Duodenal mucosa (tissue), 2 donors: ENCODE data around the gene ACACB.

Experiments used
- H3K27ac ChIP-seq: one replicate; pipeline ENCODE4 v1.7.0; 2013; ENCODE audit warnings: low read depth, low read length
- H3K27me3 ChIP-seq, 2 donors: one replicate each; pipeline ENCODE4 v1.7.0; 2013; ENCODE audit warnings: low read length in 2 of 2, control low read depth in 1 of 2; ENCODE audit not compliant: insufficient read depth in 2 of 2, control insufficient read depth in 1 of 2
- H3K36me3 ChIP-seq, 2 donors: one replicate each; pipeline ENCODE4 v1.7.0; 2013; ENCODE audit warnings: low read length in 2 of 2, control low read depth in 1 of 2; ENCODE audit not compliant: insufficient read depth in 2 of 2, control insufficient read depth in 1 of 2
- H3K4me1 ChIP-seq, 2 donors: one replicate each; pipeline ENCODE4 v1.7.0; 2013; ENCODE audit warnings: low read length in 2 of 2, control low read depth in 1 of 2; ENCODE audit not compliant: insufficient read depth in 2 of 2, control insufficient read depth in 1 of 2
- H3K4me3 ChIP-seq, 2 donors: one replicate each; pipeline ENCODE4 v1.7.0; 2013; ENCODE audit warnings: low read length in 2 of 2, low read depth in 1 of 2
- H3K9ac ChIP-seq, 2 donors: one replicate each; pipeline ENCODE4 v1.7.0; 2013; ENCODE audit warnings: low read length in 2 of 2, low read depth in 1 of 2
- H3K9me3 ChIP-seq, 2 donors: one replicate each; pipeline ENCODE4 v1.7.0; 2013; ENCODE audit warnings: low read length in 2 of 2, control low read depth in 1 of 2; ENCODE audit not compliant: control insufficient read depth in 1 of 2

ACACB gene

DNA sequence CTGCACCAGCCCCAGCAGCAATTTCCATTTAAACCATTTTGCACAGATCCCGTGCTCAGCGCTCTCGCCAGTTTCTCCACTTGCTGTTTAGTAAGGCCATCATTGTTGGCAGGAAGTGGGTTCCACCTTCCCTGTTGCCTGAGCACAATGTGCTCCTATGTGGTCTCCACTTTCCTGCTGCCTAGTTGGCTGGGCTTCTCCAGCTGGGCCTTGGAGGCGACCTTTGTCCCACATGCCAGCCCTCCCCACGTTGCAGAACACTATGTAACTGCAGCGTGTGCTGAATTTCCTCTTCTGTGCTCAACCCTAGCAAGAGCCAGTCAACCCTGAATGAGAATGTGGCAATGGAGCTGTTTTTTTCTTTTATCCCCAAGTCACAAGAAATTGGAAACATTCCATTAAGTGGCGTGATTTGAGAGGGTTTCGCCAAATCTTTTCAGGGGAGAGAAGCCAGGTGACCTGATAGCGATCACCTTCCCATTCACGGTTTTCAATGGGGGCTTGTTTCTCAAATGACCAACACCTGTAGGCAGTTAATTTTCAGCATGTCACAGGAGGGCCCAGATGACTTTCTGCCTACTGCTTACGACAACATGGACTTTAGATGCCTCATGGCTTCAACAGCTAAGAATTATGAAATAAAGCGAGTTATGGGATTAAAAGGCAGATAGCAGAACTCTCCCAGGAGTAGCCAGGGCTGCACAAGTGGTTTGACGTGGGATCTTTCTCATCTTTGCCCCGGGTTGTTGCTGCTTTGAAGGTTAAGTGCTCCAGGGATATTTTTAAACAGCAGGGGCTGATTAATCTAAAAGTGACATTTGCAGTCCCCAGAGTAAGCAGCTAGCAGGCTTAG, at the start of gene ACACB:
Gene ACACB (plus strand): TSS at position 830 of the 853 bp plus-strand sequence. CDS start 22,819 bp downstream, outside the sequence.
- H3K4me1 ChIP-seq = peaks cover 67 to 72% of the 10 kb centered on the region in 2 donors
- peak within 1 kb of the TSS; percentile 3 to 48 for H3K9ac ChIP-seq
- peak within 1 kb of the TSS; percentile 34 to 57 for H3K4me3 ChIP-seq
- no peaks in the 10 kb centered on the region for H3K27me3 ChIP-seq
- no peaks in the 10 kb centered on the region for H3K9me3 ChIP-seq
- H3K36me3 ChIP-seq = no peaks in the 10 kb centered on the region
- peak within 1 kb of the TSS; percentile 77 for H3K27ac ChIP-seq

DNA sequence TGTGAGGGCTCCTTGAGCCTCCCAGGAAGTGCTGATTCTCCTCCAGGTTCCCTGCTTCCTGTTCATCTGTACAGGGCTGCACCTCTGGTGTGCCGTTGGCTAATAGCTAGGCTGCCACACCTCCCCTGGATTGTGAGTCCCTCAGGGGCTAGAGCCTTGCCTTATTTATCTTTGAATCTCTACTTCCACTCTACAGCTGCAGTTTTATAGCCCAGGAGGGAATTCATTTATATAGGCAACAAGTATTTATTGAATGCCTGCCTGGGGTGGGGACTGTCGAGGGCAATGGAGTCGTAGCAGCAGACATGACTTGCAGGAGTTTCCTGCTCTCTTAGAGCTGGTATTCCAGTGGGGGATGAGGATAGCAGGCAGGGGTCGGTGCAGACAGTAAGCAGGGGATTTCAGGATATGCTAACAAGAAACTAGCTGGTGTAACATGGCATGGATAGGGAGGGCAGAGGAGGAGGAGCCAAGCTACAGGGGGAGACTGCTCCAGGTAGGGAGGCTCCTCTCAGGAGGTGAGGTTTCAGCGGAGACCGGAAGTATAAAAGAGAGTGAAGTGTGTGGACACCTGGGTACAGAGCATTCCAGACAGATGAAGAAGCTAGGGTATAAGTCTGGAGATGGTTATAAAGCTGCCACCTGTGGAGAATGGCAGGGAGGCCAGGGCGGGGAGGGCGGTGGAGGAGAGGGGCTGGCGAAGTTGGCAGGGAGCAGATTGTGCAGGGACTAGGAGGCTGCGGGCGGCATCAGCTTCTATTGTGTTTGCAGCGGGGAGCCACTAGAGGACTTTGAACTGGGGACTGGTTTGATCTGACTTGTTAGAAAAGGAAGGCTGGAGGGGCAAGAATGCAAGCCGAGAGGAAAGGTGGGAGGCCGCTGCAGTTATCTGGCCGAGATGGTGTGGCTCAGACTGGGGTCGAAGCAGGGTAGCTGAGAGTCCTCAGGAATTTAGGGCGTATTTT, 46.8 kb upstream of the ACACB start:
- Histone ChIP-seq H3K9me3 (no peaks in the 10 kb centered on the region), H3K9ac (peak overlapping the region; percentile 11 to 43), H3K27ac (peak overlapping the region; percentile 37), H3K36me3 (peaks cover 16 to 32% of the 10 kb centered on the region in 2 donors), H3K4me1 (peaks cover 17 to 20% of the 10 kb centered on the region in 2 donors), H3K4me3 (peak overlapping the region; percentile 41 to 54), H3K27me3 (no peaks in the 10 kb centered on the region)

DNA sequence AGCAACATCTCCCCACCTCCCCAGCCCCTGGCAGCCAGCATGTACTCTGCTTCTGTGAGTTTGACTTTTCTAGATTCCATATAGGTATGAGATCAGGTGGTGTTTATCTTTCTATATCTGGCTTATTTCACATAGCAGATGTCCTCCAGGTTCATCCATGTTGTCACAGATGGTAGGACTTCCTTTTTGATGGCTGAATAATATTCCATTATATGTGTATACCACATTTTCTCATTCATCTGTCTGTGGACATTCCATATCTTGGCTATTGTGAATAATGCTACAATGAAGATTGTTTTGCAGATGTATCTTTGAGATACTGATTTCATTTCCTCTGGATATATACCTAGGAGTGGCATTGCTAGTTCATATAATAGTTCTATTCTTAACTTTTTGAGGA, 41.5 kb upstream of the ACACB start:
- H3K4me1 ChIP-seq = no peaks in the 10 kb centered on the region
- peaks cover 15 to 45% of the 10 kb centered on the region in 2 donors for H3K36me3 ChIP-seq
- H3K4me3 ChIP-seq = no peak overlapping the region
- H3K27me3 ChIP-seq = no peaks in the 10 kb centered on the region
- H3K9me3 ChIP-seq = no peaks in the 10 kb centered on the region
- no peak overlapping the region for H3K27ac ChIP-seq
- no peak overlapping the region for H3K9ac ChIP-seq

DNA sequence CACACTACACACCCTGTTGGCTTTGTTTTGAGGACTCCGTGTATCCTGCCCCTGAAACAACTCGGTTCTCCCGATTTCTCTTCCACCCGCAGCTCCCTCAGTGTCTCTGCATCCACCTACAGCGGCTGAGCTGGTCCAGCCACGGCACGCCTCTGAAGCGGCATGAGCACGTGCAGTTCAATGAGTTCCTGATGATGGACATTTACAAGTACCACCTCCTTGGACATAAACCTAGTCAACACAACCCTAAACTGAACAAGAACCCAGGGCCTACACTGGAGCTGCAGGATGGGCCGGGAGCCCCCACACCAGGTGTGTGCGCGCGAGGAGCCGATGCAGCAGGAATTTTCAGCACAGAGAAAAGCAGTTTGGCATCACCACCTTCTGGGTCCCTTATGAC, 33.6 kb upstream of the ACACB start:
- H3K4me1 ChIP-seq = peaks cover 0 to 17% of the 10 kb centered on the region in 2 donors
- peaks cover 34 to 54% of the 10 kb centered on the region in 2 donors for H3K36me3 ChIP-seq
- no peak overlapping the region for H3K27ac ChIP-seq
- H3K4me3 ChIP-seq = no peak overlapping the region
- H3K9ac ChIP-seq = no peak overlapping the region
- H3K9me3 ChIP-seq = no peaks in the 10 kb centered on the region
- no peaks in the 10 kb centered on the region for H3K27me3 ChIP-seq

DNA sequence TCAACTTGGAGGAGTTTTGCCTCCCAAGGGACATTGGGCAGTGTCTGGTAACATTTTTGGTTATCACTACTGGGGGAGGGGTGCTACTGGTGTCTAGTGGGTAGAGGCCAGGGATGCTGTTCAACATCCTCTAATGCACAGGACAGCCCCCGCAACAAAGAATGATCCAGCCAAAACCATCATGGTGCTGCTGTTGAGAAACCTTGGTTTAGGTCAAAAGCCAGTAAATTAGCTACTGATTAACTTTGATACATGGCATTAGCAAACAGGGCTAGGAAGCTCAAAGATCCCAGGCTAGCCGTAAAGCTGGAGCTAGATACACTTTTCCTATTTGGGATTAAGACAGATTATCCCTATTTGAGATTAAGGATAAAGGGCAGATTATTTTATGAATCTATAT, 32.0 kb upstream of the ACACB start:
- Histone ChIP-seq H3K36me3 (peaks cover 34 to 64% of the 10 kb centered on the region in 2 donors), H3K27me3 (no peaks in the 10 kb centered on the region), H3K9me3 (no peaks in the 10 kb centered on the region), H3K4me3 (no peak overlapping the region), H3K4me1 (peaks cover 0 to 17% of the 10 kb centered on the region in 2 donors), H3K27ac (no peak overlapping the region), H3K9ac (no peak overlapping the region)

DNA sequence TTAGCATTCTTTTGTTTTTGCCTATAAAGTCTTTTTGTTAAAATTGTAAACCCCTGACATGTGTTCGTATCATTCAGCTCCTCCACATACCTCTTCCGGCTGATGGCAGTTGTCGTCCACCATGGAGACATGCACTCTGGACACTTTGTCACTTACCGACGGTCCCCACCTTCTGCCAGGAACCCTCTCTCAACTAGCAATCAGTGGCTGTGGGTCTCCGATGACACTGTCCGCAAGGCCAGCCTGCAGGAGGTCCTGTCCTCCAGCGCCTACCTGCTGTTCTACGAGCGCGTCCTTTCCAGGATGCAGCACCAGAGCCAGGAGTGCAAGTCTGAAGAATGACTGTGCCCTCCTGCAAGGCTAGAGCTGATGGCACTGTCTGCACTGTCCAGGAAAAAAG, 30.8 kb upstream of the ACACB start:
- H3K36me3 ChIP-seq = peaks cover 36 to 57% of the 10 kb centered on the region in 2 donors

DNA sequence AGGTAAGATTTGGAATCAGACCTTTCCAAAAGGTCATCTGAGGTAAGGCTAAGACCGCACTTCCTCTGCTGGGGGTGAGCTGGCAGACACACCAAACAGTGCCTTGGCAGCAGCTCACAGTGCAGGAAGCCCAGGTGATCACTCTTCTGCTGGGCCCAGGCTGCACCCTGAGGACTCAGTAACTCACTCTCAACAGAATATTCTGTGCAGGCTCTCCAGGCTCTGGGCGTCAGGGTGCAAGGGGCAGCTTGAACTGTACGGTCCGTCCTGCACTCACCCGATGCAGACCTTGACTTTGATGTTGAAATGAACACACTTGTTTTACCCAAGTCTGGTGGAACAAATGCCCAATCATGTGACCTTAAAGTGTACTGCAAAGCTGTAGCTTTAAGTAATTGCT, 29.1 kb upstream of the ACACB start:
- Histone ChIP-seq H3K9ac (no peak overlapping the region), H3K27me3 (no peaks in the 10 kb centered on the region), H3K9me3 (no peaks in the 10 kb centered on the region), H3K27ac (no peak overlapping the region), H3K4me1 (peaks cover 7 to 23% of the 10 kb centered on the region in 2 donors), H3K4me3 (no peak overlapping the region), H3K36me3 (peaks cover 30 to 45% of the 10 kb centered on the region in 2 donors)

More for the DNA sequence above, 30.8 kb upstream of the ACACB start:
- Histone ChIP-seq H3K9ac (no peak overlapping the region), H3K4me3 (no peak overlapping the region), H3K4me1 (peaks cover 0 to 17% of the 10 kb centered on the region in 2 donors), H3K27ac (no peak overlapping the region), H3K27me3 (no peaks in the 10 kb centered on the region), H3K9me3 (no peaks in the 10 kb centered on the region)

DNA sequence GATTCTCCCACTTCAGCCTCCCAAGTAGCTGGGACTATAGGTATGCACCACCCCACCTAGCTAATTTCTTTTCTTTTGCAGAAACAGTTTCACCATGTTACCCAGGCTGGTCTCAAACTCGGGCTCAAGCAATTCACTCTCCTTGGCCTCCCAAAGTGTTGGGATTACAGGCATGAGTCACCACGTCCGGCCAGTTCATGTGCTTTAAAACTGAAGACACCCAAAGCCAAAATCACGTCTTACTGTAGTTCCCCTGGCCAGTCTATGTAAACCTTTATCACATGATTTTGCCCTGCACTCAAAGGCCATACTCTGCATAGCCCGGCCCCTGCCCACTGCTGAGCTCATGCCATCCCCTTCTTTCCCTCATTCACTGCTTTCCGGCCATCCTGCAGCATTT, 27.6 kb upstream of the ACACB start:
- no peak overlapping the region for H3K27ac ChIP-seq
- peaks cover 22 to 32% of the 10 kb centered on the region in 2 donors for H3K4me1 ChIP-seq
- H3K9me3 ChIP-seq = no peaks in the 10 kb centered on the region
- peaks cover 15 to 29% of the 10 kb centered on the region in 2 donors for H3K36me3 ChIP-seq
- no peak overlapping the region for H3K4me3 ChIP-seq
- no peak overlapping the region for H3K9ac ChIP-seq
- H3K27me3 ChIP-seq = no peaks in the 10 kb centered on the region

DNA sequence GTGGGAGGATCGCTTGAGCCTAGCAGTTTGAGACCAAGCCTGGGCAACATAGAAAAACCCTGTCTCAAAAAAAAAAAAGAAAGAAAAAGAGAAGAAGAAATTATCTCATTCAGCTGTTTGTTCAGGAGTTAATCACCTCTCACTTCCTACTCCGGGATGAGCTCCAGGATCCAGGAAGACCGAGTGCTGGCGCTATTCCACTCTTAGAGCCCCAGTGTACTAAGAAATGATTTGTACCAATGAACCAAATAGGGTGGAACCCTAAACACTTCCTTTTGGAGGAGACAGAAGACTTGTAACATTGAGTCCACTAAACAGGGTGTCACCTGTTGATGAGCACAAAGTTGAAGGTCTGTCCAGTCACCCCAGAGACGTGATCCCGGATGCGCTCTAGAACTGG, 26.7 kb upstream of the ACACB start:
- Histone ChIP-seq H3K4me1 (peaks cover 22 to 32% of the 10 kb centered on the region in 2 donors), H3K27me3 (no peaks in the 10 kb centered on the region), H3K4me3 (no peak overlapping the region), H3K9ac (no peak overlapping the region), H3K36me3 (peaks cover 15 to 24% of the 10 kb centered on the region in 2 donors), H3K9me3 (no peaks in the 10 kb centered on the region), H3K27ac (no peak overlapping the region)
